Right lobe of liver (tissue), 6 donors: ENCODE data around the gene LCP1. TPM values are rescaled to one million over a fixed set of nuclear protein-coding genes. Genes with fewer than 3 reads are reported as not detected.

Experiments
- ATAC-seq, 4 donors: fragments of 200-7000 bp; cut with Tn5 transposase; one replicate each; pipeline ENCODE4 v1.9.1; 2020; ENCODE audit warnings: mild to moderate bottlenecking in 4 of 4, moderate library complexity in 4 of 4
- DNase-seq, 3 donors: peaks; one replicate each; pipeline ENCODE4 v3.0.0-alpha.2; 2020
- H3K27ac ChIP-seq, 3 donors: fragments of 200-600 bp; one replicate each; pipeline ENCODE4 v1.8.0; 2022
- H3K27me3 ChIP-seq, 2 donors: fragments of 200-600 bp; one replicate each; pipeline ENCODE4 v1.8.0; 2022
- H3K36me3 ChIP-seq, 4 donors: fragments of 200-600 bp; sonication (generic) in 1 of 4; one replicate each; pipeline versions ENCODE4 v1.5.1 to v1.8.0; 2017 to 2022; ENCODE audit warnings: control low read depth in 1 of 4
- H3K4me1 ChIP-seq, 4 donors: fragments of 200-600 bp; sonication (generic) in 1 of 4; one replicate each; pipeline versions ENCODE4 v1.5.1 to v1.8.0; 2017 to 2022; ENCODE audit warnings: control low read depth in 1 of 4
- H3K4me3 ChIP-seq, 3 donors: fragments of 200-600 bp; one replicate each; pipeline ENCODE4 v1.8.0; 2022
- H3K9me3 ChIP-seq, 4 donors: fragments of 200-600 bp; sonication (generic) in 1 of 4; one replicate each; pipeline versions ENCODE4 v1.5.1 to v1.8.0; 2017 to 2022; ENCODE audit warnings: control low read depth in 1 of 4
- POLR2A ChIP-seq: fragments of 450-650 bp; IDR thresholded peaks from one replicate; pipeline ENCODE4 v1.6.1; 2017; ENCODE audit warnings: antibody characterized with exemption, mild to moderate bottlenecking
- WGBS: methylation state at CpG from one replicate; pipeline ENCODE4 v1.1.6; 2018; ENCODE audit warnings: low coverage, low lambda C conversion rate; ENCODE audit not compliant: insufficient coverage; ENCODE audit errors: missing lambda C conversion rate; 5-methylcytosine and 5-hydroxymethylcytosine counted together
- intact Hi-C, 2 donors: fragments of 100-400 bp; cut with DNase I; formaldehyde crosslinking; loops; one replicate each; pipeline versions ENCODE4 v1.11.2 to v1.14.1; 2022
- total RNA-seq, 6 experiments: library from RNA; depleted of rRNA in 2 of 6; stranded (reverse); fragments of >200 nt in 2 of 6; fragmentation: NEBNext Ultra II Directional in 3 of 6; extraction: Animal tissue kit (Norgen Biotek cat#: 25700) in 3 of 6; gene quantifications; one replicate each; pipeline versions ENCODE4 v1.1.0 to v1.2.4, GENCODE V29; 2016 to 2023
- TF ChIP-seq, protein P1 (sequence below), 4 donors: fragments of 200-600 bp in 3 of 4; fragments of 450-650 bp in 1 of 4; IDR thresholded peaks; one replicate each; pipeline versions ENCODE4 v1.5.1 to v1.8.0; 2016 to 2022; ENCODE audit warnings: antibody characterized with exemption in 4 of 4, mild to moderate bottlenecking in 2 of 4
- donor health status: DM: no; HTN: yes; CAD: no.
- donor health status: DM: no; HTN: no; CAD: no.
- donor health status: DM: no; HTN: no; CAD: no.
- donor health status: DM: no; HTN: yes; CAD: no.
- donor health status: DM: no; HTN: yes; CAD: no.

LCP1 gene
- total RNA-seq, 6 experiments from 2014 or later, result 19.7 to 58.1 (median 22.8) TPM

DNA sequence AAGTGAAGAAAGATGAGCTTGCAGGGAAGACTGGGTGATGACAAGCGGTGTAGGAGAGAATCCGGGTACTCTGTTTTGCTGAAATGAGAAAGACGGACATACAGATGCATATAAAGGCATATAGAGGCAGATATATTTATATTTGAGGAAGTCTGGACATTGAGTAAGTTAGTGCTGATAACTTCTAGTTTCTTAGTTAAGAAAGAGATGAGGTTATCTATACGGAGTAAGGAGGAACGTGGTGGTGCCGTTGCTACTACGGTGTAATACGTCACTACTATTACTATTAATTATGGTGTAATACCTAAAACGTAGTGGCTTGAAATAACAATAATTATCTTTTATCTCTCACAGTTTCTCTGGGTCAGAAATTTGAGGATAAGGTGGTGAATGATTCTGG is 67.4 kb downstream of the LCP1 start:
- Histone ChIP-seq H3K9me3 (no peaks in the 10 kb centered on the region), H3K4me3 (no peak overlapping the region), H3K4me1 (no peaks in the 10 kb centered on the region), H3K27ac (no peak overlapping the region), H3K27me3 (no peaks in the 10 kb centered on the region), H3K36me3 (no peaks in the 10 kb centered on the region)
- TF ChIP-seq POLR2A, result no peak
- TF ChIP-seq, protein P1, sequence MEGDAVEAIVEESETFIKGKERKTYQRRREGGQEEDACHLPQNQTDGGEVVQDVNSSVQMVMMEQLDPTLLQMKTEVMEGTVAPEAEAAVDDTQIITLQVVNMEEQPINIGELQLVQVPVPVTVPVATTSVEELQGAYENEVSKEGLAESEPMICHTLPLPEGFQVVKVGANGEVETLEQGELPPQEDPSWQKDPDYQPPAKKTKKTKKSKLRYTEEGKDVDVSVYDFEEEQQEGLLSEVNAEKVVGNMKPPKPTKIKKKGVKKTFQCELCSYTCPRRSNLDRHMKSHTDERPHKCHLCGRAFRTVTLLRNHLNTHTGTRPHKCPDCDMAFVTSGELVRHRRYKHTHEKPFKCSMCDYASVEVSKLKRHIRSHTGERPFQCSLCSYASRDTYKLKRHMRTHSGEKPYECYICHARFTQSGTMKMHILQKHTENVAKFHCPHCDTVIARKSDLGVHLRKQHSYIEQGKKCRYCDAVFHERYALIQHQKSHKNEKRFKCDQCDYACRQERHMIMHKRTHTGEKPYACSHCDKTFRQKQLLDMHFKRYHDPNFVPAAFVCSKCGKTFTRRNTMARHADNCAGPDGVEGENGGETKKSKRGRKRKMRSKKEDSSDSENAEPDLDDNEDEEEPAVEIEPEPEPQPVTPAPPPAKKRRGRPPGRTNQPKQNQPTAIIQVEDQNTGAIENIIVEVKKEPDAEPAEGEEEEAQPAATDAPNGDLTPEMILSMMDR (IDR thresholded peaks at IDR 0.05), result no peak
- intact Hi-C loops, result no loop called here
- ATAC-seq (no peak), DNase-seq (no peak)
- 75% methylated on average over 9 of the region's 9 CpGs for WGBS

DNA sequence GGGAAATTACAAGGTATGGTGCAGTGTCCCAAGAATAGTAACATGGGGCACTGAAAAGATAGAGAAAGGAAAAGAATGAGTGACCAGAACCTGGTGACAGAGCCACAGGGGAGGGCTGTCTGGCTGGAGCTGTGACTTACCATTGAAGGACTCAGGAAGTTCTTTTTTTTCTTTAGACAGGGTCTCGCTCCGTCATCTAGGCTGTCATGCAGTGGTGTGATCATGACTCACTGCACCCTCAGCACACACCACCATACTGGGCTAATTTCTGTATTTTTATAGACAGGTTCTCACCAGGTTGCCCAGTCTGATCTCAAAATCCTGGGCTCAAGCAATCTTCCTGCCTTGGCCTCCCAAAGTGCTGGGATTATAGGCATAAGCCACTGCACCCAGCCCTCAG is 68.4 kb downstream of the LCP1 start:
- no peaks in the 10 kb centered on the region for H3K36me3 ChIP-seq
- no peak overlapping the region for H3K4me3 ChIP-seq
- H3K27ac ChIP-seq, result no peak overlapping the region
- H3K4me1 ChIP-seq, result no peaks in the 10 kb centered on the region
- peak in 1 of 4 donors; percentile 46 for ATAC-seq
- DNase-seq, result no peak
- H3K9me3 ChIP-seq, result no peaks in the 10 kb centered on the region
- 80% methylated on average over 1 of the region's 2 CpGs for WGBS
- intact Hi-C loops, result no loop called here
- TF ChIP-seq POLR2A, result no peak
- TF ChIP-seq, protein P1 (IDR thresholded peaks at IDR 0.05), result no peak
- no peaks in the 10 kb centered on the region for H3K27me3 ChIP-seq

DNA sequence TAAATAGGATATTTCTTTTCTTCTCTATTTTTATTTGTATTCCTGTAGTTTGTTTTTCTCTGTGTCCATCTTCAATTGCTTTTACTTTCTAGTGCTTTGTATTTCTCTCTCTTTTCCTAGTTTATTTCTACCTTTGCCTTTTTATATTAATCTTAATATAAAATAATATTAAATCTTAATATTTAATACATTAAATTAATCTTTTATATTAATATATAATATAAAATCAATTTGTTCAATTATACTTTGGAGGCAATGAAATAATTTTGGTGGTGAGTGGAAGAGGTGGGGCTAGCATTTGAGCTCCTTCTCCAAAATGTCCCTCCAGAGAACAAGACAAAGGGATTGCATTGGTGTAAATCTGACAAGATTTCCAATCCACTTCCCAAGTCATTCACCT is 70.8 kb downstream of the LCP1 start:
- DNase-seq (no peak), ATAC-seq (no peak)
- intact Hi-C loops, result no loop called here
- Histone ChIP-seq H3K27me3 (no peaks in the 10 kb centered on the region), H3K27ac (no peak overlapping the region), H3K36me3 (no peaks in the 10 kb centered on the region), H3K4me3 (no peak overlapping the region), H3K9me3 (no peaks in the 10 kb centered on the region), H3K4me1 (peaks cover 0 to 3% (median 0%) of the 10 kb centered on the region in 4 donors)
- no peak for TF ChIP-seq POLR2A
- TF ChIP-seq, protein P1 (IDR thresholded peaks at IDR 0.05), result no peak

DNA sequence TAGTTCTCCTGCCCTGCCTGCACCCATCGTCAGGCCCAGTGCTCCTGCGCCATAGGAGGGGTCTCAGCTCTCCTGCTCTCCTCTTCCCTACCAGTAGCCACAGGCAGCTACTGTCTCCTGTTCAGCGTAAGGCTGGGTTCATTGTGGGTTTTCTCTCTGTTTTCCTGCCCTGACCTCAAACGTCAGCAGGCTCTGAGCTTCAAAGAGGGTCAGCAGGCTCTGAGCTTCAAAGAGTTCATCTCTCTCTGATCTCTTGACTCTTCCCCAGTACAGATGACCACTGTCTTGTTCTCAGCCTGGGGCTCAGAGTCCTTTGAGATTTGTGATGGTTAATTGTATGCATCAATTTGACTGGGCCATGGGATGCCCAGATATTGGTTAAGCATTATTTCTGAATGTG is 72.5 kb downstream of the LCP1 start:
- Histone ChIP-seq H3K27ac (no peak overlapping the region), H3K9me3 (no peaks in the 10 kb centered on the region), H3K27me3 (no peaks in the 10 kb centered on the region), H3K36me3 (no peaks in the 10 kb centered on the region), H3K4me3 (no peak overlapping the region), H3K4me1 (peaks cover 0 to 12% (median 2%) of the 10 kb centered on the region in 4 donors)
- DNase-seq, result no peak
- 64% methylated on average over 2 of the region's 4 CpGs for WGBS
- intact Hi-C loops, result no loop called here
- TF ChIP-seq, protein P1 (IDR thresholded peaks at IDR 0.05), result no peak
- TF ChIP-seq POLR2A, result no peak
- ATAC-seq, result no peak

DNA sequence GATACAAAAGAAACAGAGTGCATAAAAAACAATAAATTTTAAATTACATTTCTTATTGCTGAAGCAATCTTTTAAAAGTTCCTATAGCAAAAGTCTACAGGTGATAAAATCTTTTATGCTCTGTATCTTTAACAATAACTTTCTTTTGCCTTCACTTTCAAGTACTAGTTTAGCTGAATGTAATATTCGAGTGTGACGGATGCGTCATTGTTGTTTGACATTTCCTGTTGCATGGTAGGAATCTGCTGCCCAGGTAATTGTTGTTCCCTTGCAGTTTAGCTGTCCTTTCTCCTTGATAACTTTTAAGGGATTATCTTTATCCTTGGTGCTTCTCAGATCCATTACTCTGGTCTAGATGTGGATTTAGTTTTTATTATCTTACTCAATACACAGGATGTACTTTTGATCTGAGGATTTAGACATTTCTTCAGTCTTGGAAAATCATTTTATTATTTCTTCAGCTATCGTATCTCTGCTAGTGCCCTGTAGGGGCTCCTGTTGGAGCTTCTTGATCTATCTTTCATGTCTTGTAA is 75.1 kb downstream of the LCP1 start:
- TF ChIP-seq, protein P1 (IDR thresholded peaks at IDR 0.05), result no peak
- peak; percentile 20 for TF ChIP-seq POLR2A
- Histone ChIP-seq H3K27me3 (no peaks in the 10 kb centered on the region), H3K4me3 (no peak overlapping the region), H3K9me3 (no peaks in the 10 kb centered on the region), H3K27ac (peak overlapping the region in 1 of 3 donors; percentile 97), H3K4me1 (peaks cover 0 to 12% (median 2%) of the 10 kb centered on the region in 4 donors), H3K36me3 (no peaks in the 10 kb centered on the region)
- ATAC-seq (peak in 1 of 4 donors; percentile 11), DNase-seq (no peak)
- intact Hi-C loops, result no loop called here
- WGBS, result 28% methylated on average over 4 of the region's 4 CpGs
